Measurements from ENCODE around the gene CFAP45.

- no peak for TF ChIP-seq CTCF (IDR thresholded peaks at IDR 0.05)
- TF ChIP-seq POLR2A (IDR thresholded peaks at IDR 0.05): no peak
Observed at GRCh38 chr1:159829822-159830465, 70.0 kb downstream of the CFAP45 start.
